Glutamatergic neuron (in vitro differentiated cells): ENCODE measurements around the gene ERFE. TPM values are rescaled to one million over a fixed set of nuclear protein-coding genes. Genes with fewer than 3 reads are reported as not detected.

Experiments used
- DNase-seq: peaks from one replicate; pipeline ENCODE4 v3.0.0; 2022
- H3K27ac Mint-ChIP-seq: one replicate; pipeline ENCODE4 v1.8.0; 2020; ENCODE audit warnings: mild to moderate bottlenecking, mixed read lengths, inconsistent platforms; ENCODE audit not compliant: unreplicated experiment
- H3K27me3 Mint-ChIP-seq: one replicate; pipeline ENCODE4 v1.8.0; 2020; ENCODE audit warnings: mild to moderate bottlenecking, moderate library complexity, mixed read lengths, inconsistent platforms; ENCODE audit not compliant: unreplicated experiment
- H3K36me3 Mint-ChIP-seq: one replicate; pipeline ENCODE4 v1.8.0; 2020; ENCODE audit warnings: mild to moderate bottlenecking, mixed read lengths, inconsistent platforms; ENCODE audit not compliant: unreplicated experiment
- H3K4me1 Mint-ChIP-seq: one replicate; pipeline ENCODE4 v1.8.0; 2020; ENCODE audit warnings: mild to moderate bottlenecking, low read depth, mixed read lengths, inconsistent platforms; ENCODE audit not compliant: unreplicated experiment
- H3K4me3 Mint-ChIP-seq: one replicate; pipeline ENCODE4 v1.8.0; 2020; ENCODE audit warnings: mild to moderate bottlenecking, mixed read lengths, inconsistent platforms; ENCODE audit not compliant: unreplicated experiment
- H3K9me3 Mint-ChIP-seq: one replicate; pipeline ENCODE4 v1.8.0; 2020; ENCODE audit warnings: mild to moderate bottlenecking, moderate library complexity, mixed read lengths, inconsistent platforms; ENCODE audit not compliant: unreplicated experiment
- total RNA-seq: library from RNA; stranded (reverse); fragmentation: NEBNext Ultra II Directional; extraction: Animal tissue kit (Norgen Biotek cat#: 25700); gene quantifications from one replicate; pipeline ENCODE4 v1.2.1, GENCODE V29; 2021; ENCODE audit not compliant: unreplicated experiment
- TF ChIP-seq, protein P1 (sequence below): fragments of 200-600 bp; sonication (generic); IDR thresholded peaks from one replicate; pipeline ENCODE4 v1.5.0; 2021; ENCODE audit not compliant: partially characterized antibody, unreplicated experiment

The ERFE gene
- total RNA-seq, 1 donor from 2014 or later: 12.2 TPM

DNA sequence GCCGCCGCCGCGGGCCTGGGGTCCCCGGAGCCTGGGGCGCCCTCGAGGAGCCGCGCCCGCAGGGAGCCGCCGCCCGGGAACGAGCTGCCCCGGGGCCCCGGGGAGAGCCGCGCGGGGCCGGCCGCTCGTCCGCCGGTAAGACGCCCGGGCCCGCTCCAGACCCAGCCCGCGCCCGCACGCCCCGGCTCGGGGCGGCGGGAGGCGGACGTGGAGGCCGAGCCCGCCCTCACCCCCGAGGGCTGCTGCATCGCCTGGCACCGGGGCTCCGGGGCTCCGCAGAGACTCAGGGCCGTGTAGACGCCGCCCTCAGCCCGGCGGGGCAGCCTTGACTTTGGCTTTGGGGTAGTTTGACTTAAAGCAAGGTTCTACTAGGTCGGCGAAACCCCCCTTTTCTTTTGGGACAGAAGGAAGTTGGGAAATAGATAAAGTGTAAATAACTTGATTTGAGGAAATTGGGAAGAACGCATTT is 335 bp downstream of the ERFE start:
- TF ChIP-seq, protein P1, sequence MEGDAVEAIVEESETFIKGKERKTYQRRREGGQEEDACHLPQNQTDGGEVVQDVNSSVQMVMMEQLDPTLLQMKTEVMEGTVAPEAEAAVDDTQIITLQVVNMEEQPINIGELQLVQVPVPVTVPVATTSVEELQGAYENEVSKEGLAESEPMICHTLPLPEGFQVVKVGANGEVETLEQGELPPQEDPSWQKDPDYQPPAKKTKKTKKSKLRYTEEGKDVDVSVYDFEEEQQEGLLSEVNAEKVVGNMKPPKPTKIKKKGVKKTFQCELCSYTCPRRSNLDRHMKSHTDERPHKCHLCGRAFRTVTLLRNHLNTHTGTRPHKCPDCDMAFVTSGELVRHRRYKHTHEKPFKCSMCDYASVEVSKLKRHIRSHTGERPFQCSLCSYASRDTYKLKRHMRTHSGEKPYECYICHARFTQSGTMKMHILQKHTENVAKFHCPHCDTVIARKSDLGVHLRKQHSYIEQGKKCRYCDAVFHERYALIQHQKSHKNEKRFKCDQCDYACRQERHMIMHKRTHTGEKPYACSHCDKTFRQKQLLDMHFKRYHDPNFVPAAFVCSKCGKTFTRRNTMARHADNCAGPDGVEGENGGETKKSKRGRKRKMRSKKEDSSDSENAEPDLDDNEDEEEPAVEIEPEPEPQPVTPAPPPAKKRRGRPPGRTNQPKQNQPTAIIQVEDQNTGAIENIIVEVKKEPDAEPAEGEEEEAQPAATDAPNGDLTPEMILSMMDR: no peak
- no peak for DNase-seq
- H3K27ac Mint-ChIP-seq: peak overlapping the region; percentile 20
- H3K4me1 Mint-ChIP-seq: peaks cover 10% of the 10 kb centered on the region
- no peaks in the 10 kb centered on the region for H3K36me3 Mint-ChIP-seq
- H3K4me3 Mint-ChIP-seq: peak overlapping the region; percentile 81
- H3K9me3 Mint-ChIP-seq: peaks cover 2% of the 10 kb centered on the region
- H3K27me3 Mint-ChIP-seq: no peaks in the 10 kb centered on the region

DNA sequence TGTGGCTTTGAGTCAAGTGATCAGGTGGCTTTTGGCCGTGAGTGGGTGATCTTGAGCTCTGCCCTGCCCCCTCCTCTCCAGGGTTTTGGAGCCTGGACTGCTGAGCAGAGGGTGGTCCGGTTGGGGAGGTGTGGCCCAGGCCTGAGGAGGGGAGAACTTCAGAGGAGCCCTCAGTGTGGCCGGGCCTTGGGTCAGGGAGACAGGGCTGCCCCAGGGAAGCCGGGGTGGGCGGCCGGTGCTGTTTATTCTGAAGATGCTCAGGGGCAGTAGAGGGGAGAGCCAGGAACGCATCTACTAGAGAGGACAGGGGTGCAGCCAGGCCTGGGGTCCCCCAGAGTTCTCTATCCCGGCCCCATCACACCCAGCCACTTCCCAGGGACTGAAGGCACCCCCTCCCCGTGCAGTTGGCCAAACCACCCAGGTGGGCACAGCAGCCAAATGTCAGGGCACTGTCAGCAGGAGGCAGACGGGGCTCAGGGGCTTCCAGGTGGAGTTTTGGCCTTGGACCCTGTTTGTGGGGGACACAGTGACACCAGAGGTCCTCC is 963 bp downstream of the ERFE start:
- Mint-ChIP-seq H3K4me3 (peak overlapping the region; percentile 81), H3K36me3 (no peaks in the 10 kb centered on the region), H3K27ac (peak overlapping the region; percentile 20), H3K4me1 (peaks cover 10% of the 10 kb centered on the region), H3K27me3 (peaks cover 4% of the 10 kb centered on the region), H3K9me3 (peaks cover 3% of the 10 kb centered on the region)
- no peak for DNase-seq
- TF ChIP-seq, protein P1: no peak

DNA sequence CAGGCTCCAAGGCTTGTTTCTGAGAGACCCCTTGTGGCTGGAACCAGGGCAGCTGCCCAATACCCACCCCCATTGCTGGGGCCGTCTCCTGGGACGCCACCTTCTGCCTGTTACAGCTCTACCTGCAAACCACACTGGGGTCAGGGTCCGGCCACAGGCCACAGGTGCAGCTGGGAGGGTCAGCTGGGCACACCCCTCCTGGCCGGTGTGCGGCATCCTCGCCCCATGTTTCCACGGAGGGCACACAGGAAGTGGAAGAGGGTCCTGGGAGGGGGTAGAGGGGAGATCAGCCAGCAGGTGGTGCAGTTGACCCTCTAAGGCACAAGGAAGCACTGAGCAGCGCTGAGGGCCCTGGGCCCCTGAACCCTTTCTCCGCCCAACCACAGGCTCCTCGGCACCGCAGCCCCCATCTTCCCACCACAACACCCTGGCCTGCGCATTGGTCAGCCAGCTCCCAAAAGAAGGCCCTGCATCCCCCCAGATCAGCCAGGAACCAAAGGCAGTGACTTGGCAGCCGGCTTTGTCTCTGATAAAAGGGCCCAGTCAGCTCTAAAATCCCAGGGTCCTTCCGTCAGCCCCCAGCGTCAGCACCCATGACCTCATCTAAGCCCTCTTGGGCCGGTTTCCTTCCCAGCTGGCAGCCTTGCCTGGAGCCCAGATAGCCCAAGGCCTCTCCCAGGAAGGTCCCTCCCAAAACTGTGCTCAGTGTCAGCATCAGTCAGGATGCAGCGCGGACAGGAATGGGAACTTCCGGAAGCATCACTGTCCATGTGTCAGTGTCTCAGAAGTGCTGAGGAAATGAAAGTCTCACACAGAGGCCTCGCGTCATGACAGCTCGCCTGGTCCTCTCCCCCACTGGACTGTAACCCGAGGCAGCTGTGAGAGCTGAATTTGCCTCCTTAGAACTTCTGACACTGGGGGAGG is 1.7 kb downstream of the ERFE start:
- Mint-ChIP-seq H3K27ac (no peak overlapping the region), H3K27me3 (peaks cover 8% of the 10 kb centered on the region), H3K4me3 (no peak overlapping the region), H3K4me1 (peaks cover 10% of the 10 kb centered on the region), H3K9me3 (peaks cover 3% of the 10 kb centered on the region), H3K36me3 (no peaks in the 10 kb centered on the region)
- DNase-seq: peak; percentile 65
- TF ChIP-seq, protein P1: no peak

DNA sequence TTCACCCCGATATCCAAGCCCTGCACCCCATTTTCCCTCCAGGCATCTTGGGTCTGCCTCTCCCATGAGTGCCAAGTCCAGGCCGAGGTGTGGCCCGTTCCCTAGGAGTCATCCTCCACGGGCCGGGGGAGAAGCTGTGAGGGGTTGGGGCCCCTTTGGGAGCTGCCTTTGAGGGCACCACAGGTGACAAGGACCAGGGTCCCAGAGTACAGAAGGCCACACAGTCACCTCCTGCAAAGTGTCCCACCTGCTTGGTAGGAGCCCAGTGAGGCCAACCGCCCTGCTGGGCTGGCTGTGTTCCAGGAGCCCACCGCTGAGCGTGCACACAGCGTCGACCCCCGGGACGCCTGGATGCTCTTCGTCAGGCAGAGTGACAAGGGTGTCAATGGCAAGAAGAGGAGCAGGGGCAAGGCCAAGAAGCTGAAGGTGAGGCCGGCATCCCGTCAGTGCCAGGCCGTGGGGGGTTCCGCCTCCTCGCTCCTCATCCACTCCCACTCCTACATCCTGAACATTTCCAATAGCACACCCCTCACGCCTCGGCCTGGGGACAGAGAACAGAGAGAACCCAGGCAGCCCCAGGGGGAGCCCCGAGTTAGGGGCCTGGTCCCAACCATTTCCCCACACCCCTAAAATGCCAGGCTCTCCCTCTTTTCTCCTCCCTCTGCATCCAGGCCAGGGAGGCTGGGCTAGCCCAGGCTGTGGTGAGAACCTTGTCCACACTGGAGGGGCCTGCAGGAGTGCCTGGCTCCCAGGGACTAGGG is 2.7 kb downstream of the ERFE start:
- Mint-ChIP-seq H3K4me3 (no peak overlapping the region), H3K36me3 (no peaks in the 10 kb centered on the region), H3K9me3 (peaks cover 8% of the 10 kb centered on the region), H3K27me3 (peaks cover 11% of the 10 kb centered on the region), H3K4me1 (peaks cover 10% of the 10 kb centered on the region), H3K27ac (no peak overlapping the region)
- TF ChIP-seq, protein P1: no peak
- DNase-seq: no peak
